ENCODE data around the gene KBTBD13. TPM values are rescaled to one million over a fixed set of nuclear protein-coding genes. Genes with fewer than 3 reads are reported as not detected.
"Not testable (repeated sequence)": the region's sequence is repeated elsewhere in the genome, so short reads cannot be mapped to it uniquely, and the experiment has no call there.

The KBTBD13 gene
- total RNA-seq, 2 experiments from 2014 or later, result not detected

GRCh38 chr15:65096481-65097385 lies 20.2 kb downstream of the KBTBD13 start:
- peaks cover 41% of the 10 kb centered on the region for H3K36me3 Mint-ChIP-seq (ENCODE audit: low read depth)
- H3K36me3 ChIP-seq (ENCODE audit: insufficient read depth, low read length), result peaks cover 36% of the 10 kb centered on the region
- ATAC-seq (ENCODE audit: poor library complexity) (no peak), DNase-seq (no peak)
- no peak overlapping the region for H3K4me3 ChIP-seq (ENCODE audit: low read length)
- H3K27me3 Mint-ChIP-seq, result no peaks in the 10 kb centered on the region
- H3K27me3 ChIP-seq (ENCODE audit: control insufficient read depth in 1 of 2, insufficient read depth in 2 of 2, low read length in 2 of 2), result no peaks in the 10 kb centered on the region
- H3K27ac ChIP-seq (ENCODE audit: low read depth in 1 of 2, low read length in 2 of 2), result no peak overlapping the region
- no peaks in the 10 kb centered on the region for H3K9me3 ChIP-seq (ENCODE audit: control insufficient read depth in 1 of 2, insufficient read depth in 1 of 2, low read length in 2 of 2)
- CTCF ChIA-PET, result interaction anchor here (1.8 kb wide), 1 partner anchor 63 kb away, joined by 4 read pairs; no protein-coding TSS in a partner anchor
- H3K4me1 Mint-ChIP-seq (ENCODE audit: low read depth), result no peaks in the 10 kb centered on the region
- H3K27ac Mint-ChIP-seq, result no peak overlapping the region
- intact Hi-C loops (cut with DNase I, micrococcal nuclease), result no loop called here
- no peaks in the 10 kb centered on the region for H3K4me1 ChIP-seq (ENCODE audit: insufficient read depth, low read length)
- H3K4me3 Mint-ChIP-seq, result no peak overlapping the region
- POLR2A ChIA-PET, result no interaction called here
- no peaks in the 10 kb centered on the region for H3K9me3 Mint-ChIP-seq
- TF ChIP-seq, protein P1, sequence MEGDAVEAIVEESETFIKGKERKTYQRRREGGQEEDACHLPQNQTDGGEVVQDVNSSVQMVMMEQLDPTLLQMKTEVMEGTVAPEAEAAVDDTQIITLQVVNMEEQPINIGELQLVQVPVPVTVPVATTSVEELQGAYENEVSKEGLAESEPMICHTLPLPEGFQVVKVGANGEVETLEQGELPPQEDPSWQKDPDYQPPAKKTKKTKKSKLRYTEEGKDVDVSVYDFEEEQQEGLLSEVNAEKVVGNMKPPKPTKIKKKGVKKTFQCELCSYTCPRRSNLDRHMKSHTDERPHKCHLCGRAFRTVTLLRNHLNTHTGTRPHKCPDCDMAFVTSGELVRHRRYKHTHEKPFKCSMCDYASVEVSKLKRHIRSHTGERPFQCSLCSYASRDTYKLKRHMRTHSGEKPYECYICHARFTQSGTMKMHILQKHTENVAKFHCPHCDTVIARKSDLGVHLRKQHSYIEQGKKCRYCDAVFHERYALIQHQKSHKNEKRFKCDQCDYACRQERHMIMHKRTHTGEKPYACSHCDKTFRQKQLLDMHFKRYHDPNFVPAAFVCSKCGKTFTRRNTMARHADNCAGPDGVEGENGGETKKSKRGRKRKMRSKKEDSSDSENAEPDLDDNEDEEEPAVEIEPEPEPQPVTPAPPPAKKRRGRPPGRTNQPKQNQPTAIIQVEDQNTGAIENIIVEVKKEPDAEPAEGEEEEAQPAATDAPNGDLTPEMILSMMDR (IDR thresholded peaks at IDR 0.05), result no peak

- ChIA-PET POLR2A (no interaction called here), CTCF (no interaction called here)
- peaks cover 36% of the 10 kb centered on the region for H3K36me3 ChIP-seq (ENCODE audit: insufficient read depth, low read length)
- H3K4me3 ChIP-seq (ENCODE audit: low read length), result no peak overlapping the region
- Mint-ChIP-seq H3K27me3 (no peaks in the 10 kb centered on the region), H3K36me3 (ENCODE audit: low read depth) (peaks cover 43% of the 10 kb centered on the region), H3K4me3 (no peak overlapping the region), H3K27ac (no peak overlapping the region), H3K9me3 (no peaks in the 10 kb centered on the region), H3K4me1 (ENCODE audit: low read depth) (no peaks in the 10 kb centered on the region)
- TF ChIP-seq, protein P1 (IDR thresholded peaks at IDR 0.05), result no peak
- DNase-seq, result no peak
- no peak for ATAC-seq (ENCODE audit: poor library complexity)
- H3K9me3 ChIP-seq (ENCODE audit: control insufficient read depth in 1 of 2, insufficient read depth in 1 of 2, low read length in 2 of 2), result no peaks in the 10 kb centered on the region
- H3K27ac ChIP-seq (ENCODE audit: low read depth in 1 of 2, low read length in 2 of 2), result no peak overlapping the region
- intact Hi-C loops (cut with DNase I, micrococcal nuclease), result no loop called here
- H3K4me1 ChIP-seq (ENCODE audit: insufficient read depth, low read length), result no peaks in the 10 kb centered on the region
- H3K27me3 ChIP-seq (ENCODE audit: control insufficient read depth in 1 of 2, insufficient read depth in 2 of 2, low read length in 2 of 2), result no peaks in the 10 kb centered on the region
These were observed 21.2 kb downstream of the KBTBD13 start for GRCh38 chr15:65097651-65098263.

GRCh38 chr15:65099336-65099735 lies 22.8 kb downstream of the KBTBD13 start:
- H3K36me3 Mint-ChIP-seq (ENCODE audit: low read depth), result peaks cover 58% of the 10 kb centered on the region
- H3K9me3 ChIP-seq (ENCODE audit: control insufficient read depth in 1 of 2, insufficient read depth in 1 of 2, low read length in 2 of 2), result no peaks in the 10 kb centered on the region
- CTCF ChIA-PET, result no interaction called here

GRCh38 chr15:65099801-65100200 lies 23.3 kb downstream of the KBTBD13 start:
- H3K4me3 Mint-ChIP-seq; H3K27ac ChIP-seq (ENCODE audit: low read depth in 1 of 2, low read length in 2 of 2); H3K4me1 Mint-ChIP-seq (ENCODE audit: low read depth); H3K9me3 Mint-ChIP-seq; DNase-seq; H3K27me3 Mint-ChIP-seq; POLR2A ChIA-PET; H3K4me3 ChIP-seq (ENCODE audit: low read length); H3K27ac Mint-ChIP-seq; CTCF ChIA-PET; intact Hi-C loops (cut with DNase I, micrococcal nuclease); ATAC-seq (ENCODE audit: poor library complexity); H3K9me3 ChIP-seq (ENCODE audit: control insufficient read depth in 1 of 2, insufficient read depth in 1 of 2, low read length in 2 of 2); H3K27me3 ChIP-seq (ENCODE audit: control insufficient read depth in 1 of 2, insufficient read depth in 2 of 2, low read length in 2 of 2); H3K4me1 ChIP-seq (ENCODE audit: insufficient read depth, low read length): not testable (repeated sequence)
- peaks cover 39% of the 10 kb centered on the region for H3K36me3 ChIP-seq (ENCODE audit: insufficient read depth, low read length)
- peaks cover 59% of the 10 kb centered on the region for H3K36me3 Mint-ChIP-seq (ENCODE audit: low read depth)

More at GRCh38 chr15:65099336-65099735, 22.8 kb downstream of the KBTBD13 start:
- POLR2A ChIA-PET, result no interaction called here
- no peak overlapping the region for H3K4me3 ChIP-seq (ENCODE audit: low read length)
- intact Hi-C loops (cut with DNase I, micrococcal nuclease), result no loop called here
- H3K27ac ChIP-seq (ENCODE audit: low read depth in 1 of 2, low read length in 2 of 2), result no peak overlapping the region
- H3K27me3 Mint-ChIP-seq, result no peaks in the 10 kb centered on the region
- H3K4me1 ChIP-seq (ENCODE audit: insufficient read depth, low read length), result no peaks in the 10 kb centered on the region
- H3K4me1 Mint-ChIP-seq (ENCODE audit: low read depth), result no peaks in the 10 kb centered on the region
- H3K36me3 ChIP-seq (ENCODE audit: insufficient read depth, low read length), result peaks cover 39% of the 10 kb centered on the region
- DNase-seq (no peak), ATAC-seq (ENCODE audit: poor library complexity) (no peak)
- no peaks in the 10 kb centered on the region for H3K9me3 Mint-ChIP-seq
- H3K27ac Mint-ChIP-seq, result no peak overlapping the region
- no peak overlapping the region for H3K4me3 Mint-ChIP-seq
- H3K27me3 ChIP-seq (ENCODE audit: control insufficient read depth in 1 of 2, insufficient read depth in 2 of 2, low read length in 2 of 2), result no peaks in the 10 kb centered on the region
- TF ChIP-seq, protein P1 (IDR thresholded peaks at IDR 0.05), result no peak
